DOHH2 (cell line): ENCODE results near the gene AMPH.
"Not testable (repeated sequence)": the region's sequence is repeated elsewhere in the genome, so short reads cannot be mapped to it uniquely, and the experiment has no call there.

Experiments
- H3F3A ChIP-seq: fragments of 200-600 bp; sonication (generic), shearing (Covaris generic); 2 replicates; pipeline ENCODE4 v1.6.0; 2016; ENCODE audit warnings: antibody characterized with exemption, mild to moderate bottlenecking; ENCODE audit not compliant: control insufficient read depth, insufficient read depth
- H3K27ac ChIP-seq: fragments of 200-600 bp; sonication (generic); 2 replicates; pipeline ENCODE4 v1.5.1; 2014; ENCODE audit warnings: low read depth, mild to moderate bottlenecking, low read length, moderate library complexity
- H3K27me3 ChIP-seq: fragments of 200-600 bp; sonication (generic); 2 replicates; pipeline ENCODE4 v1.6.1; 2014; ENCODE audit warnings: mild to moderate bottlenecking, low read length, mixed read lengths; ENCODE audit not compliant: control insufficient read depth
- H3K36me3 ChIP-seq: fragments of 200-600 bp; sonication (generic); 2 replicates; pipeline ENCODE4 v1.6.1; 2014; ENCODE audit warnings: mild to moderate bottlenecking, low read length, moderate library complexity, mixed read lengths; ENCODE audit not compliant: control insufficient read depth
- H3K4me1 ChIP-seq: fragments of 200-600 bp; sonication (generic); 2 replicates; pipeline ENCODE4 v1.6.1; 2014; ENCODE audit warnings: mild to moderate bottlenecking, low read length, mixed read lengths; ENCODE audit not compliant: control insufficient read depth
- H3K4me2 ChIP-seq: fragments of 200-600 bp; sonication (generic); 2 replicates; pipeline ENCODE4 v1.6.0; 2014; ENCODE audit warnings: mild to moderate bottlenecking, low read length, moderate library complexity
- H3K4me3 ChIP-seq: fragments of 200-600 bp; sonication (generic); 2 replicates; pipeline ENCODE4 v1.5.1; 2014; ENCODE audit warnings: mild to moderate bottlenecking, low read length, mixed read lengths
- H3K79me2 ChIP-seq: fragments of 200-600 bp; sonication (generic); 2 replicates; pipeline ENCODE4 v1.6.1; 2014; ENCODE audit warnings: mild to moderate bottlenecking, low read length, mixed read lengths; ENCODE audit not compliant: control insufficient read depth
- H3K9me2 ChIP-seq: fragments of 200-600 bp; sonication (generic); replicated peaks from 2 replicates; pipeline ENCODE4 v1.6.1; 2014; ENCODE audit warnings: mild to moderate bottlenecking, low read length, mixed read lengths; ENCODE audit not compliant: control insufficient read depth
- H3K9me3 ChIP-seq: fragments of 200-600 bp; sonication (generic); 2 replicates; pipeline ENCODE4 v1.6.1; 2014; ENCODE audit warnings: antibody characterized with exemption, low read length, mixed read lengths; ENCODE audit not compliant: control insufficient read depth, insufficient read depth
- H4K20me1 ChIP-seq: fragments of 200-600 bp; sonication (generic); 2 replicates; pipeline ENCODE4 v1.6.0; 2014; ENCODE audit warnings: low read depth, mild to moderate bottlenecking, antibody characterized with exemption, low read length, moderate library complexity; ENCODE audit not compliant: control insufficient read depth, insufficient read depth
- CTCF ChIP-seq: fragments of 200-600 bp; sonication (generic); IDR thresholded peaks from one replicate; pipeline ENCODE4 v1.5.1; 2014; ENCODE audit warnings: antibody characterized with exemption, mild to moderate bottlenecking, low read depth, low read length; ENCODE audit not compliant: poor library complexity, severe bottlenecking
- EZH2phosphoT487 ChIP-seq: fragments of 200-600 bp; sonication (generic); IDR thresholded peaks from 2 replicates; pipeline ENCODE4 v1.6.1; 2017; ENCODE audit warnings: borderline replicate concordance, mild to moderate bottlenecking, antibody characterized with exemption, low read length, moderate library complexity, mixed read lengths

AMPH gene

DNA sequence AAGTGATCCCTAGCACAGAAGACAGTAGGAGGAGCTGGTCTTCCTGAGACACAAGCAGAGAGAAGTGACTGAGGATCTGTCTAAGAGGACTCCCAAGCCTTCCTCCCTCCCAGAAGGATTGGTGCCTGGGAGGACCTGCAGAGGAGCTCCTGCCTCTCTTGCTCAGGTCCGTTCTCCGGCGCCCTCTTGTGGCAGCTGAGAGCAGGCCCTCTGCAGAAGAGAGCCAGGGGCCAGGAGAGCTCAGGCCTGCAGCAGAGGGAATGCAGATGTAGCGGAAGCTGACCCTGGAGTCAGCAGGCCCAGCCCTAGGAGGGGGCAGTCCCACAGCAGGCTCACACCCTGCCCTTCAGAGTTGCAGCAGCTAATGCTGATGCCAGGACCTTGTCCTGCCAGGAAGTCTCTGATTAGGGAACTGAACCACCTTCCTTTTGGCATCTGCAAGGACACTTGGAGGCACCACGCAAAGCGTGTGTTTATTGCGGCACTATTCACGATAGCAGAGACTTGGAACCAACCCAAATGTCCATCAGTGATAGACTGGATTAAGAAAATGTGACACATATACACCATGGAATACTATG lies 276.8 kb downstream of the AMPH start:
- H3K27ac ChIP-seq, H3K36me3 ChIP-seq, H4K20me1 ChIP-seq, H3K9me2 ChIP-seq, H3K27me3 ChIP-seq, H3K9me3 ChIP-seq, H3F3A ChIP-seq, H3K79me2 ChIP-seq, H3K4me3 ChIP-seq: not testable (repeated sequence)
- peak; percentile 76 for TF ChIP-seq CTCF
- Histone ChIP-seq H3K4me2 (0 out of 2 replicates have a peak overlapping the region, but pooled peaks have one; percentile 24), H3K4me1 (peaks cover 40% of the 10 kb centered on the region)

DNA sequence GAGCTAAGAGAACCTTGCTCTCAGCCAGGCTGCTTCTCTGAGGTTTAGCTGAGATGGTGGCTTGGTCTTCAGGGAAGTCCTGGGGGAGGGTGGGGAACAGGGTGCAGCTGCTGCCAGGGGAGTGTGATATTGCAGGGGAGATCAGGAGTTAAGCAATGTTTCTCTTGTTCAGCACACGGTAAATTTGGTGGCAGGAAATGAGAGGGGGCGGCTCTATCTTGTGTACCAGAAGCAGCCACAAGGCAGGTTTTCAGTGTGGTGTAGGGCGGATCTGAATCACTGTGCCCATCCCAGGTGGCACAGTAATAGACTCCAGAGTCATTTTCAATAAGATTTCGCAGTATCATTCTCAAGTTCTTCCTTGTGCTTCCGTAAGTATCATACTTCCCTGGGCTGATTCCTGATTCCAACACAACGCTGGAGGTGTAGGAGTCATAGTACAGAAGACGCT lies 277.7 kb downstream of the AMPH start:
- 0 out of 2 replicates have a peak overlapping the region, but pooled peaks have one; percentile 24 for H3K4me2 ChIP-seq

GRCh38 chr7:38351601-38352000 lies 279.6 kb downstream of the AMPH start:
- Histone ChIP-seq H3F3A (0 out of 2 replicates have a peak, but pooled peaks cover 4% of the 10 kb centered on the region), H3K79me2 (peaks cover 5% of the 10 kb centered on the region; the same call in 1 of the 2 replicates), H4K20me1 (no peaks in the 10 kb centered on the region), H3K27ac (no peak overlapping the region), H3K4me2 (peak overlapping the region; percentile 82; the same call in 1 of the 2 replicates), H3K4me1 (peaks cover 37% of the 10 kb centered on the region), H3K9me2 (no peaks in the 10 kb centered on the region), H3K9me3 (no peaks in the 10 kb centered on the region), H3K36me3 (no peaks in the 10 kb centered on the region), H3K4me3 (no peak overlapping the region), H3K27me3 (no peaks in the 10 kb centered on the region)
- TF ChIP-seq CTCF = no peak
- no peak for TF ChIP-seq EZH2phosphoT487

More for the DNA sequence above, 277.7 kb downstream of the AMPH start:
- not testable (repeated sequence) for H3K4me3 ChIP-seq, H3K9me3 ChIP-seq, H3K79me2 ChIP-seq, H3K27ac ChIP-seq, H3F3A ChIP-seq, H3K27me3 ChIP-seq, H3K36me3 ChIP-seq, H3K9me2 ChIP-seq, H4K20me1 ChIP-seq
- H3K4me1 ChIP-seq = peaks cover 36% of the 10 kb centered on the region

GRCh38 chr7:38350777-38351176 lies 280.4 kb downstream of the AMPH start:
- H3K9me2 ChIP-seq, H3K79me2 ChIP-seq, H3K36me3 ChIP-seq, H3K27ac ChIP-seq, H3K27me3 ChIP-seq, H4K20me1 ChIP-seq, H3K9me3 ChIP-seq, H3F3A ChIP-seq: not testable (repeated sequence)
- H3K4me1 ChIP-seq = peaks cover 42% of the 10 kb centered on the region
- H3K4me3 ChIP-seq = peak overlapping the region; percentile 80
- H3K4me2 ChIP-seq = peak overlapping the region; percentile 82
